ENCODE results near the gene TBX15. TPM values are rescaled to one million over a fixed set of nuclear protein-coding genes. Genes with fewer than 3 reads are reported as not detected.

TBX15 gene
- 6.4 and 6.8 TPM in 2 replicates for total RNA-seq

GRCh38 chr1:118988186-118989005 lies at the start of gene TBX15:
Gene TBX15, minus strand, starts transcription at chr1:118988343. Its CDS starts 548 bp downstream, at chr1:118987795.

Other genes with a start within 250 kb of the TBX15 start
- 14.1 and 14.9 TPM in 2 replicates for gene WARS2, start 152.3 kb upstream of the TBX15 start, total RNA-seq